ENCODE measurements around the gene LRP4. TPM values are rescaled to one million over a fixed set of nuclear protein-coding genes. Genes with fewer than 3 reads are reported as not detected.

LRP4 gene
- total and polyA plus RNA-seq, 8 donors, result 1.3 to 27.0 (median 9.4) TPM

- WGBS, 2 donors, result 16% methylated on average over 24 of the region's 24 CpGs
- FAIRE-seq (no peak), ATAC-seq (peak; percentile 58 to 70 (median 68)), DNase-seq (peak; percentile 37 to 79 (median 49))
- H3K9me3 ChIP-seq, result no peaks in the 10 kb centered on the region
- TF ChIP-seq CTCF (IDR thresholded peaks at IDR 0.05), result no peak
- no peaks in the 10 kb centered on the region for H3K36me3 ChIP-seq
- H3K27me3 ChIP-seq, result no peaks in the 10 kb centered on the region
- peaks cover 0 to 4% (median 0%) of the 10 kb centered on the region in 3 donors for H3K4me1 ChIP-seq
- peak overlapping the region; percentile 61 to 79 (median 63) for H3K4me3 ChIP-seq
- intact Hi-C loops (cut with DNase I), result no loop called here
- peak overlapping the region in 3 of 4 donors; percentile 16 to 33 (median 31) for H3K27ac ChIP-seq
These were observed 1.9 kb downstream of the LRP4 start for GRCh38 chr11:46916286-46917108.

- intact Hi-C loops (cut with DNase I), result no loop called here
- no peak for ATAC-seq
- Histone ChIP-seq H3K4me3 (no peak overlapping the region), H3K36me3 (no peaks in the 10 kb centered on the region), H3K27ac (no peak overlapping the region), H3K27me3 (no peaks in the 10 kb centered on the region), H3K9me3 (no peaks in the 10 kb centered on the region), H3K4me1 (peaks cover 0 to 4% (median 0%) of the 10 kb centered on the region in 3 donors)
- no peak for FAIRE-seq
- DNase-seq, result no peak
- WGBS, 2 donors, result 62 to 65% methylated on average over 7 of the region's 7 CpGs
- no peak for TF ChIP-seq CTCF (IDR thresholded peaks at IDR 0.05)
These were observed 3.4 kb downstream of the LRP4 start for GRCh38 chr11:46914910-46915309.

GRCh38 chr11:46914363-46914762 is 4.0 kb downstream of the LRP4 start:
- no peak for ATAC-seq
- Histone ChIP-seq H3K27ac (no peak overlapping the region), H3K4me1 (peaks cover 0 to 4% (median 0%) of the 10 kb centered on the region in 3 donors), H3K27me3 (no peaks in the 10 kb centered on the region), H3K9me3 (no peaks in the 10 kb centered on the region), H3K36me3 (no peaks in the 10 kb centered on the region), H3K4me3 (no peak overlapping the region)
- no peak for FAIRE-seq
- intact Hi-C loops (cut with DNase I), result no loop called here
- no peak for DNase-seq
- no peak for TF ChIP-seq CTCF (IDR thresholded peaks at IDR 0.05)
- 56 to 60% methylated on average over 5 of the region's 5 CpGs for WGBS, 2 donors

- FAIRE-seq (no peak), ATAC-seq (no peak), DNase-seq (no peak)
- no peak overlapping the region for H3K4me3 ChIP-seq
- 89 to 91% methylated on average over 3 of the region's 3 CpGs for WGBS, 2 donors
- H3K36me3 ChIP-seq, result no peaks in the 10 kb centered on the region
- TF ChIP-seq CTCF (IDR thresholded peaks at IDR 0.05), result no peak
- intact Hi-C loops (cut with DNase I), result no loop called here
- H3K4me1 ChIP-seq, result peaks cover 0 to 4% (median 0%) of the 10 kb centered on the region in 3 donors
- no peaks in the 10 kb centered on the region for H3K27me3 ChIP-seq
- H3K9me3 ChIP-seq, result no peaks in the 10 kb centered on the region
- H3K27ac ChIP-seq, result no peak overlapping the region
These were observed 4.9 kb downstream of the LRP4 start for GRCh38 chr11:46913484-46913883.

GRCh38 chr11:46912526-46913150 is 5.7 kb downstream of the LRP4 start:
- intact Hi-C loops (cut with DNase I), result no loop called here
- Histone ChIP-seq H3K9me3 (no peaks in the 10 kb centered on the region), H3K27ac (no peak overlapping the region), H3K27me3 (no peaks in the 10 kb centered on the region), H3K4me3 (no peak overlapping the region), H3K4me1 (peaks cover 0 to 4% (median 0%) of the 10 kb centered on the region in 3 donors), H3K36me3 (no peaks in the 10 kb centered on the region)
- DNase-seq (no peak), FAIRE-seq (no peak), ATAC-seq (no peak)
- no peak for TF ChIP-seq CTCF (IDR thresholded peaks at IDR 0.05)
- WGBS, 2 donors, result 57% methylated on average over 13 of the region's 13 CpGs
